Left ventricle myocardium inferior (tissue), 1 donor: Measurements from ENCODE around the gene CTSW. TPM values are rescaled to one million over a fixed set of nuclear protein-coding genes. Genes with fewer than 3 reads are reported as not detected.

Source experiments
- DNase-seq: peaks from one replicate; pipeline ENCODE4 v3.0.0-alpha.2; 2020
- H3K27ac ChIP-seq: fragments of 200-600 bp; replicated peaks from 2 replicates; pipeline ENCODE4 v1.8.0; 2021
- H3K27me3 ChIP-seq: fragments of 200-600 bp; 2 replicates; pipeline ENCODE4 v1.8.0; 2021; ENCODE audit warnings: low read depth
- H3K36me3 ChIP-seq: fragments of 200-600 bp; 2 replicates; pipeline ENCODE4 v1.8.0; 2021
- H3K4me1 ChIP-seq: fragments of 200-600 bp; 2 replicates; pipeline ENCODE4 v1.8.0; 2021
- H3K4me3 ChIP-seq: fragments of 200-600 bp; 2 replicates; pipeline ENCODE4 v1.8.0; 2021; ENCODE audit warnings: mild to moderate bottlenecking, moderate library complexity
- H3K9me3 ChIP-seq: fragments of 200-600 bp; replicated peaks from 2 replicates; pipeline ENCODE4 v1.8.0; 2021
- intact Hi-C: fragments of 100-400 bp; cut with micrococcal nuclease; formaldehyde crosslinking; loops from one replicate; pipeline ENCODE4 v1.11.0; 2022
- total RNA-seq: library from RNA; stranded (reverse); fragmentation: NEBNext Ultra II Directional; extraction: Animal tissue kit (Norgen Biotek cat#: 25700); gene quantifications from one replicate; pipeline ENCODE4 v1.2.1, GENCODE V29; 2021
- TF ChIP-seq, protein P1 (sequence below): fragments of 200-600 bp; IDR thresholded peaks from 2 replicates; pipeline ENCODE4 v1.8.0; 2021; ENCODE audit warnings: antibody characterized with exemption, mild to moderate bottlenecking, borderline replicate concordance
- donor health status: DM: no; HTN: yes; CAD: no; lungs with severe emphysema.

CTSW gene
- total RNA-seq, 1 donor from 2014 or later, result 0.49 TPM

DNA sequence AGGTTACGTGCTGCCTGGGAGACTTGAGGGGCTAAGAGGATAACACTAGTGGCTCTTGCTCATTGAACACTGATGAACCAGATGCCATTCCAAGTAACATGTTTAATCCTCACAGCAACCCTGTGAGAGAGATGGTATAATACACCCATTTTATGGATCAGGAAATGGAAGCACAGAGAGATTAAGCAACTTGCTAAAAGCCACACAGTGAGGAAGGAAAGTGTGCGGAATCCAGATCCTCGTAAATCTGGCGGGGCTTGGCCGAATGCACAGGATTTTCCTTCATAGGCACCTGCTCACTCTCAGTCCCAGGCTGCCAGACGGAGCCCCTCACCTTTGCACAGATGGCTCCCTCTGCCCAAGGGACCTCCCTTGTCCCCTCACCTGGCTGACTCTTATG, 28.2 kb downstream of the CTSW start:
- intact Hi-C loops, result no loop called here
- TF ChIP-seq, protein P1, sequence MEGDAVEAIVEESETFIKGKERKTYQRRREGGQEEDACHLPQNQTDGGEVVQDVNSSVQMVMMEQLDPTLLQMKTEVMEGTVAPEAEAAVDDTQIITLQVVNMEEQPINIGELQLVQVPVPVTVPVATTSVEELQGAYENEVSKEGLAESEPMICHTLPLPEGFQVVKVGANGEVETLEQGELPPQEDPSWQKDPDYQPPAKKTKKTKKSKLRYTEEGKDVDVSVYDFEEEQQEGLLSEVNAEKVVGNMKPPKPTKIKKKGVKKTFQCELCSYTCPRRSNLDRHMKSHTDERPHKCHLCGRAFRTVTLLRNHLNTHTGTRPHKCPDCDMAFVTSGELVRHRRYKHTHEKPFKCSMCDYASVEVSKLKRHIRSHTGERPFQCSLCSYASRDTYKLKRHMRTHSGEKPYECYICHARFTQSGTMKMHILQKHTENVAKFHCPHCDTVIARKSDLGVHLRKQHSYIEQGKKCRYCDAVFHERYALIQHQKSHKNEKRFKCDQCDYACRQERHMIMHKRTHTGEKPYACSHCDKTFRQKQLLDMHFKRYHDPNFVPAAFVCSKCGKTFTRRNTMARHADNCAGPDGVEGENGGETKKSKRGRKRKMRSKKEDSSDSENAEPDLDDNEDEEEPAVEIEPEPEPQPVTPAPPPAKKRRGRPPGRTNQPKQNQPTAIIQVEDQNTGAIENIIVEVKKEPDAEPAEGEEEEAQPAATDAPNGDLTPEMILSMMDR, result no peak
- Histone ChIP-seq H3K4me1 (peaks cover 15% of the 10 kb centered on the region), H3K9me3 (no peaks in the 10 kb centered on the region), H3K4me3 (no peak overlapping the region), H3K36me3 (no peaks in the 10 kb centered on the region), H3K27me3 (peaks cover 21% of the 10 kb centered on the region), H3K27ac (no peak overlapping the region)
- DNase-seq, result no peak

DNA sequence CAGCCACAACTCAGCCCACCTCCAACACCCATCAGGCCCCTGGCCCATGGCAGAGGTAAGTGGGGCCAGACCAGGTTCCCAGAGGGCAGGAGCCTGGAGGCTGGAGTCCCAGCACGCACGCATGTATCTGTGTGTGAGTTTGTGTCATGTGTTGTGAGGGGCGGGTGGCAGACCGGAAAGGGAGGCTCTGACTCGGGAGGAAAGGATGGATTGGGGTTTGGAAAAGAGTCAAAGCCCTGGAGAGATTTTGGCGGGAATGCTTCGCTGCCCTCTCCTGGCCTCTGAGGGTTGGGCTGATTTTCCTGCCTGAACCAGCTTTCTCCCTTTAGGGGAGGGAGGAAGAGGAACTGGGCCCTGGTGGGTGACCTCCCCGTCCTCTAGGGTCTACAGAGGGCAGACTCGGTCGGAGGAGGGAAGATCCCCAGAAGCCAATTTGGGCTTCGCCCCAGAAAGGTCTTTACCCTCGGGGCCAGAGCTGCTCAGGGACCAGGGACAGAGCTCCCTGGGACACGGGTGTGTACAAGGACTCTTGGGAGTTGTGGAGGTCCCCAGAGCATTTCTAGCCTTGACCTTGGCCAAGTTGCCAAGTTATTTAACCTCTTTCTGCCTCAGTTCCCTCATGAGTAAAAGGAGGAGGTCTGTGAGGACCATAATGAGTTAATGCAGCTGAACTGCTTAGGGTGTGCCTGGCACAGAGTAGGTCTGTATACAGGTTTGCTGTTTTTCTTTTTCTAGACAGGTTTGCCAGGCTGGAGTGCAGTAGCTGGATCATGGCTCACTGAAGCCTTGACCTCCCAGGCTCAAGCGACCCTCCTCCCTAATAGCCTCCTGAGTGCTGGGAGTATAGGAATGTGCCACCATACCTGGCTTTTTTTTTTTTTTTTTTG, 32.3 kb downstream of the CTSW start:
- Histone ChIP-seq H3K9me3 (no peaks in the 10 kb centered on the region), H3K4me3 (no peak overlapping the region), H3K27ac (peak overlapping the region; percentile 47)

GRCh38 chr11:65912845-65913244, 33.2 kb downstream of the CTSW start:
- Histone ChIP-seq H3K9me3 (no peaks in the 10 kb centered on the region), H3K27ac (no peak overlapping the region), H3K36me3 (peaks cover 8% of the 10 kb centered on the region), H3K4me3 (no peak overlapping the region), H3K27me3 (peaks cover 15% of the 10 kb centered on the region), H3K4me1 (peaks cover 48% of the 10 kb centered on the region)
- TF ChIP-seq, protein P1, result no peak
- intact Hi-C loops, result no loop called here
- DNase-seq, result no peak

More for the DNA sequence above, 32.3 kb downstream of the CTSW start:
- Histone ChIP-seq H3K27me3 (peaks cover 21% of the 10 kb centered on the region), H3K36me3 (no peaks in the 10 kb centered on the region), H3K4me1 (peaks cover 39% of the 10 kb centered on the region)
- intact Hi-C loops, result no loop called here
- TF ChIP-seq, protein P1, result peak; percentile 46
- peak; percentile 48 for DNase-seq

GRCh38 chr11:65915101-65915820, 35.6 kb downstream of the CTSW start:
- Histone ChIP-seq H3K27me3 (no peaks in the 10 kb centered on the region), H3K9me3 (no peaks in the 10 kb centered on the region), H3K36me3 (peaks cover 9% of the 10 kb centered on the region), H3K4me3 (peak overlapping the region; percentile 34), H3K4me1 (peaks cover 67% of the 10 kb centered on the region), H3K27ac (peak overlapping the region; percentile 99)
- no peak for DNase-seq
- intact Hi-C loops, result no loop called here
- TF ChIP-seq, protein P1, result no peak

DNA sequence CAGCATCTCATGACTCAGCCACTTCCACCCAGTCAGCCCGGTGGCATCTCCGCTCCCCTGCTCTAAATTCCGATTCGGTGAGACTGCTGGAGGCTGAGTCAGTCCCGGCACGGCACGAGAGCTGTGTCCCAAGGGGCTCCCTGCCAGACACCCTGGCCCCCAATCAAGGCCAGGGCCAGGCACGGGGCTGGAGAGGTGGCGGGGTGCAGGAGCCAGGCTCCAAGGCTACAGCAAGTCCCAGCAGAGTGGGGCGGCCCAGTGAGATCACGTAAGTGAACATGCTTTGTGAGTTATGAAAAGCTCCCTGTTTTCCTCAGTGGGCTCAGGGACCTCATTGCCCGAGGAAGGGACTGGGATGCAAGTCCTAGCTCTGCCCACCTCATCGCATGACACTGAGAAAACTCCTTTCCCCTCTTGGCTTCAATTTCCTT, 36.2 kb downstream of the CTSW start:
- Histone ChIP-seq H3K4me1 (peaks cover 73% of the 10 kb centered on the region), H3K27ac (peak overlapping the region; percentile 99), H3K27me3 (no peaks in the 10 kb centered on the region), H3K9me3 (no peaks in the 10 kb centered on the region), H3K4me3 (peak overlapping the region; percentile 34), H3K36me3 (peaks cover 12% of the 10 kb centered on the region)
- intact Hi-C loops, result no loop called here
- peak; percentile 71 for DNase-seq
- TF ChIP-seq, protein P1, result no peak
